Astrocyte of the cerebellum (primary cell): Measurements from ENCODE around the gene PHLDB1.
"Not testable (repeated sequence)": the region's sequence is repeated elsewhere in the genome, so short reads cannot be mapped to it uniquely, and the experiment has no call there.

Source experiments
- DNase-seq: peaks from one replicate; pipeline ENCODE4 v3.0.0-alpha.2; 2011; ENCODE audit warnings: low read depth
- H3K4me3 ChIP-seq: 2 replicates; pipeline ENCODE4 v1.5.1; 2011; ENCODE audit warnings: mild to moderate bottlenecking, low read depth, low read length, moderate library complexity
- CTCF ChIP-seq: IDR thresholded peaks from 2 replicates; pipeline ENCODE4 v1.5.1; 2012; ENCODE audit warnings: low read length, low read depth, moderate library complexity, mild to moderate bottlenecking; ENCODE audit errors: missing control alignments
- in situ Hi-C: cut with HindIII; loops from 2 replicates; pipeline ENCODE4 v1.10.0; 2017; ENCODE audit warnings: low sequenced_read_pairs

The PHLDB1 gene

DNA sequence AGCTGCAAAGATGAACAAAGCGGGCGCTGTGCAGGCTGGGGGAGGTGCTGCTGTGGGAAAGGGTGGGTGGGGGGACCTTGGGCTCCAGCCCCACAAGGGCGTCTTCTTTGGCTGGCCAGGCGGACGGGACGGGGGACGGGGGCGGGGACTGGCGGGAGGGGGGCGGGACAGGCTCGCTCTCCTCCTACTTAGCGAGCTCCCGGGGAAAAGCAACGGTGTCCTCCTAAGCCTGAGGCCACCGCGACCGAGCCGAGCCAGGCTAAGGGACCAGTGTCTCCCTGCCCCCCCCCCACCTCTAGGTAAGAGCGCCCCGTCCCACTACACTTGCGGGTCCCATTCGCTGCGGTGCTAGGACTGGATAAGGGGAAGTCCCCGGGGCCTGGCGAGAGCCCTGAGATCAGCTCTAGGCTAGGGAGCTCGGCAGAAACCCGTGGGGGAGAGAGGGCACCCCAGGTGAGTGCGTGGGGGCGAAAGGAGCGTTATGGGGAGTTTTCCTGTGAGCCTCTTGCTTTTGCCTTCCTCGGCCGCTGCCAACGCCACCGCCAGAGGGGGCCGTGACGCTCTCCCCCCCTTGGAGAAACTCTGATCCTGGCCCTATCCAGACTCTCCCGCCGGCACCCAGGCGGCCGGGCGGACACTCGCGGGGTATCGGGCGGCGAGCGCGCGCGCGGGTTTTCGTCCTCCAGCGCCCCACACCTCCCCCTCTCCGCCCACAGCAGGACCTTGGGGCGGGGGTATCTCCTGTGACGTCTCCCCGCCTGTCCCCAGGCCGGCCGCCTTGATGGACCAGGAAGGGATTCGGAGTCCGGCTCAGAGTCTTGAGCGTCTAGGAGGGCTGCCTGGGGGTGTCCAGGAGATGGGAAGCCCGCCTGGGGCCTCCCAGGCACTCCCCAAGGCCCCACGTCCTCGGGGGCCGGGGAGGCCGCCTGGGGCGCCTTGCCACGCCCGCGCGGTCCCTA, at the start of gene PHLDB1:
Gene PHLDB1, plus strand, starts transcription at position 215 of the 959 bp plus-strand sequence. CDS start 6,222 bp downstream, outside the sequence.
- TF ChIP-seq CTCF: peak; percentile 49
- no peak for DNase-seq
- H3K4me3 ChIP-seq: peak within 1 kb of the TSS; percentile 59
- in situ Hi-C loops: no loop called here

- DNase-seq: no peak
- no peak overlapping the region for H3K4me3 ChIP-seq
- in situ Hi-C loops: no loop called here
- TF ChIP-seq CTCF: no peak
Measured at GRCh38 chr11:118560806-118561205, 46.6 kb upstream of the PHLDB1 start.

DNA sequence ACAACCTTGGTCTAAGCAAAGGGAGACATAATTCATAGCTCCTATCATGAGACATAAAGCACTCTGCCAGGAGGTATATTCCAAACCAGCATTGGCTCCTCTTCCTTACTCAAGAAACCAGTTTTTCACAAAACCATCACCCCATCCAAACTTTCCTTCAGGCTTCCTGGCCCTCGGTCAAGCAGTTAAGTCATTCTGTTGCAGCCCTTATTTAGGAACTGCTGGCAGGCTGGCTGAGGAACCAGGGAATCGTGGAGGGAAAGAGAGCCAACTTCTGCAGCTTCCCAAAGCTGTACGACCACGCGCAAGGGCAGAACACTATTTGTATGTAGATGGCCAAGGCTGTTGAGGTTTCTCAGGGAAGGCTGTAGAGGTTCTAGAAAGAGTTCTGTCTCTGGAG, 42.4 kb upstream of the PHLDB1 start:
- H3K4me3 ChIP-seq: peak overlapping the region; percentile 55
- no peak for DNase-seq
- TF ChIP-seq CTCF: no peak
- in situ Hi-C loops: no loop called here

DNA sequence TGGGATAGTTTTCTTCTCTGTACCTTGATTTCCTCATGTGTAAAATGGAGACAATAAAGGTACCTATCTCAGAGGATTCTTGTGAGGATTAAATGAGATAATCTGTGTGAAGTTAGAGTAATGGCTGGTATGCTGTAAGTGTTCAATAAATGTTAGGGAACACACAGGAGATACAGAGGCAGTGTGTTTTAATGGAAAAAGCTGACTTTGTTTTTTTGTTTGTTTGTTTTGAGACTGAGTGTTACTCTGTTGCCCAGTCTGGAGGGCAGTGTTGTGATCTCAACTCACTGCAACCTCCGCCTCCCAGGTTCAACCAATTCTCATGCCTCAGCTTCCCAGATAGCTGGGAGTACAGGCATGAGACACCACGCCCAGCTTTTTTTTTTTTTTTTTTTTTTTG, 37.7 kb upstream of the PHLDB1 start:
- no peak for TF ChIP-seq CTCF
- in situ Hi-C loops: no loop called here
- no peak overlapping the region for H3K4me3 ChIP-seq
- no peak for DNase-seq

DNA sequence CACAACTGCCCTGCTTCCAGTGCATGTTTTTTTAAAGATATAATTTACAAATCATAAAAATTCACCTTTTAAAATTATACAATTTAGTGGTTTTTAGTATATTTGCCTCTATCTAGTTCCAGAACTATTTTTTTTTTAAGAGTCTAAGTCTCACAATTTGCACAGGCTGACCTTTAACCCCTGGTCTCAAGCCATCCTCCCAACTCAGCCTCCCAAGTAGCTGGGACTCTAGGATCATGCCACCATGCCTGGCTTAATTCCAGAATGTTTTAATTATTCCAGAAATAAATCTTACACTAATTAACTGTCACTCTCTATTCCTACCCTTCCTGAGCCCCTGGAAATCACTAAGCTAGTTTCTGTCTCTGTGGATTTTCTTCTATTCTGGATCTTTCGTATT, 36.6 kb upstream of the PHLDB1 start:
- in situ Hi-C loops: no loop called here
- TF ChIP-seq CTCF: no peak

DNA sequence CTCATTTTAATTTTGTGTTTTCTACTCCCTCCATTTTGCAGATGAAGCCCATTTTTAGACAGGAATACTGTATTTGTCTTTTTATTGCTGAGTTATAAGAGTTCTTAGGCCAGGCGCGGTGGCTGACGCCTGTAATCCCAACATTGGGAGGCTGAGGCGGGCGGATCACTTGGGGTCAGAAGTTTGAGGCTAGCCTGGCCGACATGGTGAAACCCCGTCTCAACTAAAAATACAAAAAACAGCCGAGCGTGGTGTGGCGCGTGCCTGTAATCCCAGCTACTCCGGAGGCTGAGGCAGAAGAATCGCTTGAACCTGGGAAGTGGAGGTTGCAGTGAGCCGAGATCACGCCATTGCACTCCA, 35.7 kb upstream of the PHLDB1 start:
- in situ Hi-C loops, DNase-seq: not testable (repeated sequence)
- peak overlapping the region; percentile 95 for H3K4me3 ChIP-seq

More for the DNA sequence above, 36.6 kb upstream of the PHLDB1 start:
- no peak for DNase-seq
- H3K4me3 ChIP-seq: no peak overlapping the region
